ENCODE data around the gene CFAP47. TPM values are rescaled to one million over a fixed set of nuclear protein-coding genes. Genes with fewer than 3 reads are reported as not detected.

The CFAP47 gene
- total and polyA plus RNA-seq, 9 of the 15 experiments (the other 6 are each of a cell fraction or from before 2014, with no cell fraction given) = 0.06 to 0.29 (median 0.13) TPM

GRCh38 chrX:35880601-35881000 is 38.9 kb upstream of the CFAP47 start (continued):
- no peak for TF ChIP-seq ZBTB34 (CRISPR knock-in tag; IDR thresholded peaks at IDR 0.05)
- no peak for TF ChIP-seq ZNF3 (CRISPR knock-in tag; IDR thresholded peaks at IDR 0.05)
- TF ChIP-seq FOSL1 (tag; conservative IDR thresholded peaks at IDR 0.05) = no peak
- TF ChIP-seq ATF1 (CRISPR knock-in tag; IDR thresholded peaks at IDR 0.05) = no peak
- no peak for TF ChIP-seq ATF1 (tag; IDR thresholded peaks at IDR 0.05)

DNA sequence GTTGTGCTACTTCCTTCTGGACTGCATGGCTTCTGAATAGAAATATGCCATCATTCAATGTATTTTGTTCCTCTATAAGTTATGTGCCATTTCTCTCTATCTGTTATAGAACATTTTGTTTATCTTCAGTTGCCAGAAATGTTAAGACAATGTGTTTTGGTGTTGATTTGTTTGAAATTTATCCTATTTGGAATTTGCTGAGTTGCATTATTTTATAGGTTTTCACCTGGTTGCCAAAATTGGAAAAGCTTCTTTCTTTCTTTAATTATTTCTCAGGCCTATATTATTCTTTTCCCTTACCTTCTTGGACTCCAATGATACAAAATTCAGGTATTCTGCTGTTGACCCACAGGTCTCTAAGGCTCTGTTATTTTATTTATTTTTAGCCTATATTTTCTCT is 33.4 kb upstream of the CFAP47 start:
- CTCF ChIA-PET (ENCODE audit: low intra/inter-chr PET ratio) = no interaction called here
- BruUV-seq (replicated peaks) = no TSS peak
- no peaks in the 10 kb centered on the region for H4K20me1 ChIP-seq (replicated peaks; ENCODE audit: control insufficient read depth, insufficient read depth, low read length)
- H2AFZ ChIP-seq (ENCODE audit: low read depth, low read length) = no peak overlapping the region
- no peaks in the 10 kb centered on the region for H3K27me3 ChIP-seq (ENCODE audit: control insufficient read depth in 2 of 2, insufficient read depth in 2 of 2, low read length in 2 of 2)
- H3K4me1 ChIP-seq (replicated peaks in 1 of 2; ENCODE audit: control insufficient read depth in 2 of 2, insufficient read depth in 2 of 2, low read length in 2 of 2) = no peaks in the 10 kb centered on the region
- no peak overlapping the region for H3K4me3 ChIP-seq
- no peaks in the 10 kb centered on the region for H3K9me1 ChIP-seq (ENCODE audit: control insufficient read depth, insufficient read depth, low read length)
- H3K9ac ChIP-seq (ENCODE audit: insufficient read depth in 1 of 2, low read depth in 2 of 2, low read length in 2 of 2) = no peak overlapping the region
- H3K27ac ChIP-seq (ENCODE audit: extremely low read depth, low read depth, low read length) = no peak overlapping the region
- no peak overlapping the region for H3K4me2 ChIP-seq (ENCODE audit: insufficient read depth, low read length)
- DNase-seq (ENCODE audit: extremely low read depth in 1 of 4, low spot score in 3 of 4) = no peak
- no peaks in the 10 kb centered on the region for H3K79me2 ChIP-seq (ENCODE audit: control insufficient read depth, insufficient read depth, low read length)
- intact Hi-C loops (cut with micrococcal nuclease) (no loop called here), in situ Hi-C loops (cut with MboI) (no loop called here)
- ATAC-seq = no peak
- FAIRE-seq = no peak
- H3K9me3 ChIP-seq (replicated peaks; ENCODE audit: control insufficient read depth, insufficient read depth, low read depth, low read length) = no peaks in the 10 kb centered on the region
- POLR2A ChIA-PET = no interaction called here
- H3K36me3 ChIP-seq (ENCODE audit: control insufficient read depth, insufficient read depth, low read length) = no peaks in the 10 kb centered on the region
- no peak for TF ChIP-seq SRSF7 (optimal IDR thresholded peaks at IDR 0.05; ENCODE audit: low read depth, low read length)
- TF ChIP-seq GATA2 (CRISPR knock-in tag; IDR thresholded peaks at IDR 0.05) = no peak
- no peak for TF ChIP-seq PCBP1 (IDR thresholded peaks at IDR 0.05; ENCODE audit: low read depth, low read length, poor library complexity, severe bottlenecking)
- no peak for TF ChIP-seq XRCC4 (IDR thresholded peaks at IDR 0.05; ENCODE audit: extremely low read depth, insufficient read depth, insufficient read length)
- TF ChIP-seq ETV5 (CRISPR knock-in tag; IDR thresholded peaks at IDR 0.05; ENCODE audit: low read depth) = no peak
- TF ChIP-seq ARNT (IDR thresholded peaks at IDR 0.05) = no peak
- TF ChIP-seq MAFG (tag; conservative IDR thresholded peaks at IDR 0.05) = peak; percentile 53; the same call in 1 of the 2 replicates
- TF ChIP-seq POLR2H (tag; IDR thresholded peaks at IDR 0.05; ENCODE audit: low read depth) = no peak
- no peak for TF ChIP-seq RHOXF2B (CRISPR knock-in tag; conservative IDR thresholded peaks at IDR 0.05)
- no peak for TF ChIP-seq CCNT2 (IDR thresholded peaks at IDR 0.05; ENCODE audit: borderline replicate concordance, extremely low read depth, insufficient read length, low read depth, low read length)
- TF ChIP-seq KLF1 (tag; IDR thresholded peaks at IDR 0.05) = no peak
- TF ChIP-seq CBFA2T2 (conservative IDR thresholded peaks at IDR 0.05) = no peak

Data from K562 (cell line).